Breast epithelium (tissue), 4 donors: ENCODE data around the gene PLCH2. TPM values are rescaled to one million over a fixed set of nuclear protein-coding genes. Genes with fewer than 3 reads are reported as not detected.

Source experiments
- DNase-seq, 2 donors: peaks; one replicate each; pipeline ENCODE4 v3.0.0-alpha.2; 2019; ENCODE audit warnings: low spot score in 2 of 2
- H3K27ac ChIP-seq, 2 donors: fragments of 200-600 bp; sonication (generic) in 1 of 2; one replicate each; pipeline ENCODE4 v1.5.1; 2016 to 2019; ENCODE audit warnings: mild to moderate bottlenecking in 1 of 2
- H3K27me3 ChIP-seq, 2 donors: fragments of 200-600 bp; sonication (generic) in 1 of 2; one replicate each; pipeline versions ENCODE4 v1.5.1 to v1.6.0; 2017 to 2019; ENCODE audit warnings: control low read depth in 1 of 2, mild to moderate bottlenecking in 1 of 2
- H3K36me3 ChIP-seq: fragments of 200-600 bp; one replicate; pipeline ENCODE4 v1.5.1; 2019
- H3K4me1 ChIP-seq, 2 donors: fragments of 200-600 bp; sonication (generic); one replicate each; pipeline ENCODE4 v1.5.1; 2016 to 2019; ENCODE audit warnings: control low read depth in 1 of 2
- H3K4me3 ChIP-seq, 3 donors: fragments of 200-600 bp; sonication (generic); 1 replicate in 2 of 3; 2 replicates in 1 of 3; pipeline ENCODE4 v1.5.1; 2016 to 2019; ENCODE audit warnings: mild to moderate bottlenecking in 3 of 3, moderate library complexity in 2 of 3
- H3K9me3 ChIP-seq, 2 donors: fragments of 200-600 bp; sonication (generic) in 1 of 2; one replicate each; pipeline ENCODE4 v1.5.1; 2016 to 2019; ENCODE audit warnings: control low read depth in 1 of 2
- POLR2A ChIP-seq: fragments of 450-650 bp; IDR thresholded peaks from one replicate; pipeline ENCODE4 v1.6.1; 2016; ENCODE audit warnings: antibody characterized with exemption, mild to moderate bottlenecking, moderate library complexity
- POLR2AphosphoS5 ChIP-seq, 3 donors: sonication (generic); formaldehyde crosslinking; IDR thresholded peaks; one replicate each; pipeline ENCODE4 v1.6.1; 2017; ENCODE audit warnings: antibody characterized with exemption in 3 of 3
- intact Hi-C: fragments of 100-400 bp; cut with DNase I; formaldehyde crosslinking; loops from one replicate; pipeline ENCODE4 v1.15.1; 2023; ENCODE audit warnings: low total_unique reads
- total RNA-seq, 3 donors: library from RNA; depleted of rRNA; stranded (reverse); fragments of >200 nt; gene quantifications; one replicate each; pipeline ENCODE4 v1.1.0, GENCODE V29; 2016
- TF ChIP-seq, protein P1 (sequence below), 3 donors: fragments of 450-650 bp; IDR thresholded peaks; one replicate each; pipeline ENCODE4 v1.5.1; 2016 to 2017; ENCODE audit warnings: antibody characterized with exemption in 3 of 3, mild to moderate bottlenecking in 3 of 3, moderate library complexity in 3 of 3

The PLCH2 gene
- total RNA-seq, 3 donors from 2014 or later = 0.16 to 12.0 (median 10.2) TPM

- Histone ChIP-seq H3K27me3 (peaks cover 5 to 46% of the 10 kb centered on the region in 2 donors), H3K36me3 (no peaks in the 10 kb centered on the region), H3K4me1 (no peaks in the 10 kb centered on the region), H3K4me3 (no peak overlapping the region), H3K9me3 (no peaks in the 10 kb centered on the region), H3K27ac (no peak overlapping the region)
- DNase-seq = no peak
- intact Hi-C loops = no loop called here
- TF ChIP-seq, protein P1, sequence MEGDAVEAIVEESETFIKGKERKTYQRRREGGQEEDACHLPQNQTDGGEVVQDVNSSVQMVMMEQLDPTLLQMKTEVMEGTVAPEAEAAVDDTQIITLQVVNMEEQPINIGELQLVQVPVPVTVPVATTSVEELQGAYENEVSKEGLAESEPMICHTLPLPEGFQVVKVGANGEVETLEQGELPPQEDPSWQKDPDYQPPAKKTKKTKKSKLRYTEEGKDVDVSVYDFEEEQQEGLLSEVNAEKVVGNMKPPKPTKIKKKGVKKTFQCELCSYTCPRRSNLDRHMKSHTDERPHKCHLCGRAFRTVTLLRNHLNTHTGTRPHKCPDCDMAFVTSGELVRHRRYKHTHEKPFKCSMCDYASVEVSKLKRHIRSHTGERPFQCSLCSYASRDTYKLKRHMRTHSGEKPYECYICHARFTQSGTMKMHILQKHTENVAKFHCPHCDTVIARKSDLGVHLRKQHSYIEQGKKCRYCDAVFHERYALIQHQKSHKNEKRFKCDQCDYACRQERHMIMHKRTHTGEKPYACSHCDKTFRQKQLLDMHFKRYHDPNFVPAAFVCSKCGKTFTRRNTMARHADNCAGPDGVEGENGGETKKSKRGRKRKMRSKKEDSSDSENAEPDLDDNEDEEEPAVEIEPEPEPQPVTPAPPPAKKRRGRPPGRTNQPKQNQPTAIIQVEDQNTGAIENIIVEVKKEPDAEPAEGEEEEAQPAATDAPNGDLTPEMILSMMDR (IDR thresholded peaks at IDR 0.05) = no peak
- no peak for TF ChIP-seq POLR2A
- TF ChIP-seq POLR2AphosphoS5 (IDR thresholded peaks at IDR 0.05) = no peak
Measured at GRCh38 chr1:2538872-2539271, 62.8 kb downstream of the PLCH2 start.

GRCh38 chr1:2539312-2539907 lies 63.3 kb downstream of the PLCH2 start:
- intact Hi-C loops = no loop called here
- TF ChIP-seq POLR2AphosphoS5 (IDR thresholded peaks at IDR 0.05) (no peak), POLR2A (no peak)
- TF ChIP-seq, protein P1 (IDR thresholded peaks at IDR 0.05) = no peak
- Histone ChIP-seq H3K9me3 (no peaks in the 10 kb centered on the region), H3K4me1 (peaks cover 1 to 2% of the 10 kb centered on the region in 2 donors), H3K27ac (no peak overlapping the region), H3K36me3 (no peaks in the 10 kb centered on the region), H3K27me3 (peaks cover 5 to 46% of the 10 kb centered on the region in 2 donors), H3K4me3 (no peak overlapping the region)
- DNase-seq = no peak

- H3K27me3 ChIP-seq = peaks cover 5 to 34% of the 10 kb centered on the region in 2 donors
- peaks cover 14 to 16% of the 10 kb centered on the region in 2 donors for H3K4me1 ChIP-seq
- no peak overlapping the region for H3K27ac ChIP-seq
- no peaks in the 10 kb centered on the region for H3K36me3 ChIP-seq
- no peak for TF ChIP-seq POLR2AphosphoS5 (IDR thresholded peaks at IDR 0.05)
- TF ChIP-seq, protein P1 (IDR thresholded peaks at IDR 0.05) = no peak
- H3K4me3 ChIP-seq = peak overlapping the region in 1 of 3 donors; percentile 15
- H3K9me3 ChIP-seq = no peaks in the 10 kb centered on the region
- no peak for DNase-seq
- intact Hi-C loops = no loop called here
Measured at GRCh38 chr1:2540816-2541492, 64.9 kb downstream of the PLCH2 start.

DNA sequence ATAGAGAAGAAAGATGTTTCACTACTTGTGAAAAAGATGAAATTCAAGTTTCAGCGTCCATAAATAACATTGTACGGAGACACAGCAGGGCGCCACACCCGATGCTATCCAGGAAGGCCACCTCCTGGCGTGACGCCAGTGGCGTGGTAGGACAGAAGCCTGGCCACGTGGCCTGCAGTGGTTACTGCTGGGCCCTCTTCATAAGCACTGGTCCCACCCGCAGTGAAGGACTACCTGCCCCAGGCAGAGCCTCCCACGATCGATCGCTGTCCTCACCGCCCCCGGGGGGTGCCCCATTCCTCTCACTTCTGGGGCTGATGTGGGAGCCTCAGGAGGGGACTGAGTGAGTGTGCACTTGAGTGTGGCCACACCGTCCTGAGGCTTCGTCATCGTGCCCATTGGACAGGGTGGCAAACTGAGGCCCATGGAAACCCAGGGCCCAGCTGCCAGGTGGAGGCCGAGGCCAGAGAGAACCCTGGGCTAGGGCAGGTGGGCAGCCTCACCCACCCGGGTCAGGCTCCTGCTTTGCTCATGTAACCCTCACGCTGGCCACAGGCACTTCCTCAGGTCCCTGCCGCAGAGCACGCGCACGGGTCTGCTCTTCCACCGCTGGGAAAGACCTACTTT lies 65.6 kb downstream of the PLCH2 start:
- Histone ChIP-seq H3K4me1 (peaks cover 14 to 23% of the 10 kb centered on the region in 2 donors), H3K36me3 (no peaks in the 10 kb centered on the region), H3K4me3 (no peak overlapping the region), H3K9me3 (no peaks in the 10 kb centered on the region), H3K27ac (no peak overlapping the region), H3K27me3 (peaks cover 5 to 28% of the 10 kb centered on the region in 2 donors)
- intact Hi-C loops = no loop called here
- TF ChIP-seq, protein P1 (IDR thresholded peaks at IDR 0.05) = no peak
- TF ChIP-seq POLR2AphosphoS5 (IDR thresholded peaks at IDR 0.05) (no peak), POLR2A (no peak)
- DNase-seq = peak in 1 of 2 donors; percentile 68
